K562 (cell line): ENCODE results near the gene AGPAT3. TPM values are rescaled to one million over a fixed set of nuclear protein-coding genes. Genes with fewer than 3 reads are reported as not detected.

ENCODE experiments used
- EGR1 ChIP-seq: fragments of 450-650 bp; conservative IDR thresholded peaks from 2 replicates; pipeline ENCODE4 v1.6.1; 2017; ENCODE audit warnings: mild to moderate bottlenecking
- ETV1 ChIP-seq: fragments of 450-650 bp; conservative IDR thresholded peaks from 2 replicates; pipeline ENCODE4 v1.6.1; 2016; ENCODE audit warnings: missing genetic modification characterization, control low read depth, low read depth, missing compliant biosample characterization
- HDAC1 ChIP-seq, 2 experiments: fragments of 450-650 bp; IDR thresholded peaks; 2 replicates each; pipeline ENCODE4 v1.6.1; 2016 to 2017; ENCODE audit warnings: inconsistent platforms in 1 of 2, mild to moderate bottlenecking in 1 of 2, moderate library complexity in 1 of 2
- MYNN ChIP-seq, 2 experiments: sonication (generic); formaldehyde crosslinking in 1 of 2; IDR thresholded peaks; 2 replicates each; pipeline versions ENCODE4 v1.5.0 to v1.6.1; 2016 to 2020; ENCODE audit warnings: antibody characterized with exemption in 1 of 2, missing genetic modification reagents in 1 of 2
- POLR2G ChIP-seq: fragments of 200-400 bp; formaldehyde crosslinking; IDR thresholded peaks from 2 replicates; pipeline ENCODE4 v1.6.1; 2017; ENCODE audit warnings: low read depth, mild to moderate bottlenecking, antibody characterized with exemption, low read length, moderate library complexity
- TEAD4 ChIP-seq, 2 experiments: sonication (generic) in 1 of 2; formaldehyde crosslinking in 1 of 2; IDR thresholded peaks; 2 replicates each; pipeline versions ENCODE4 v1.6.1 to v1.8.0; 2012 to 2022; ENCODE audit warnings: borderline replicate concordance in 1 of 2, inconsistent platforms in 1 of 2, low read length in 1 of 2, mild to moderate bottlenecking in 1 of 2, missing genetic modification reagents in 1 of 2
- ZNF133 ChIP-seq: fragments of 250-450 bp; sonication (Bioruptor Pico); IDR thresholded peaks from 2 replicates; pipeline ENCODE4 v1.4.0; 2020; ENCODE audit warnings: mild to moderate bottlenecking
- ZNF699 ChIP-seq: fragments of 250-450 bp; sonication (Bioruptor Pico); IDR thresholded peaks from 2 replicates; pipeline ENCODE4 v1.8.0; 2021; ENCODE audit warnings: mild to moderate bottlenecking, moderate library complexity; ENCODE audit not compliant: insufficient replicate concordance
- polyA plus RNA-seq, 8 experiments: library from polyadenylated mRNA; depleted of rRNA in 4 of 8; stranded (reverse) in 5 of 8; unstranded in 3 of 8; fragments of >200 nt; fragmentation: Nextera tagmentation in 2 of 8; fragmentation: Illumina TruSeq in 1 of 8; extraction: Ambion mirVana in 2 of 8; extraction: Trizol in 1 of 8; gene quantifications; 2 replicates each; pipeline versions ENCODE4 v1.2.1 to v1.2.3, GENCODE V29; 2011 to 2014; ENCODE audit warnings: inconsistent platforms in 1 of 8, missing spikeins in 1 of 8
- total RNA-seq, 7 experiments: library from RNA; depleted of rRNA in 6 of 7; stranded (reverse); fragments of >200 nt in 6 of 7; fragmentation: Illumina TruSeq in 2 of 7; extraction: Trizol in 2 of 7; gene quantifications; 2 replicates each; pipeline versions ENCODE4 v1.2.1 to v1.2.3, GENCODE V29; 2011 to 2021; ENCODE audit warnings: low replicate concordance in 1 of 7
- TF ChIP-seq, protein P1 (sequence below), 3 experiments: IDR thresholded peaks in 2 of 3; conservative IDR thresholded peaks in 1 of 3; 2 replicates each; pipeline ENCODE4 v1.5.1; 2011 to 2012; ENCODE audit warnings: low read length in 3 of 3, mild to moderate bottlenecking in 3 of 3, control low read depth in 2 of 3, improper control_type of control experiment in 1 of 3, inconsistent platforms in 1 of 3, low read depth in 1 of 3, mixed read lengths in 1 of 3, moderate library complexity in 1 of 3; ENCODE audit not compliant: insufficient read depth in 2 of 3
- TF ChIP-seq, protein P2 (sequence below), 2 experiments: fragments of 450-650 bp; IDR thresholded peaks; 2 replicates each; pipeline ENCODE4 v1.6.1; 2016

AGPAT3 gene
- total and polyA plus RNA-seq, 9 of the 15 experiments (the other 6 are each of a cell fraction or from before 2014, with no cell fraction given): 1.5 to 88.4 (median 35.7) TPM

DNA sequence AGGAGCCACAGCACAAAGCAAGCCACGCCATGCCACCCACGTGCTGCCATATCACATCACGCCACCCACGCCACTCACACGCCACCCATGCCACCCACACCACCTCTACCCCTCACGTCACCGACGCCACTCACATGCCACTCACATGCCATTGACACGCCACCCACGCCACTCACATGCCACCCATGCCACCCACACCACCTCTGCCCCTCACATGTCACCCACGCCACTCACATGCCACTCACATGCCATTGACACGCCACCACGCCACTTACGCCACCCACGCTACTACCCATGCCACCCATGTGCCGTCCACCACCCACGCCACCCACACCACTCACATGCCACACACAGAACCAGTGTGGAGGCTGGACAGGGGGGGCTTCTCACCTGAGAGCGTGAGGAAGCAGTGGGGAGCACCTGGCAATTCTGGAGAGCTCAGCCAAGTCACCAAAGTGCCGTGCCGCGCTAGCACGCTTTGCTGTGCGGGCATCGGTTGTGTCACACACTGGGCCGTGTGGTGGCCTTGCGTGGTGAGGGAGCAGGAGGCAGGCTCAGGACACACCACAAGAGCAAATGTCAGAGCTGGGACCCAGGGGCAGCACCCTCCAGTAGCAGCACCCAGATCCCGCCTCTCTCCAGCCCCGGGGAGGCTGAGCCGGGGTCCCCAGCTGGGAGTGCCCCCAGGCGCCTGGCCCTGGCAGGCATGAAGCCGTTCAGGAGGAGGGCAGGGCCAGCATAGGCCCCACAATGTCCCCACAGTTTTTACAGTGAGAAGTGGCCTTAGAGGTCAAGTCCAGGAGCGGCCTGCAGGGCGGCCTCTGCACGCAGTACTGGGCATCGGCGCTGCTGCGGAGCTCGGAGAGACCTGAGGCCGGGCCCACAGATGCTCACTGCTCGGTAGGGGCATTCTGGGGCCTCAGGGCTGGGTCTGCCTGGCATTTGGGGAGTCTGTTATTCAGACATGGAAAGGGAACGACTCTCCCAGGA is 70.0 kb downstream of the AGPAT3 start (continued):
- TF ChIP-seq TEAD4 (IDR thresholded peaks at IDR 0.05; ENCODE audit: low read length): no peak
- TF ChIP-seq TEAD4 (CRISPR knock-in tag; IDR thresholded peaks at IDR 0.05; ENCODE audit: borderline replicate concordance): no peak
- peak; percentile 46; the same call in 1 of the 2 replicates for TF ChIP-seq EGR1
- TF ChIP-seq ZNF133: no peak
- TF ChIP-seq ETV1 (tag): no peak
- TF ChIP-seq, protein P1, sequence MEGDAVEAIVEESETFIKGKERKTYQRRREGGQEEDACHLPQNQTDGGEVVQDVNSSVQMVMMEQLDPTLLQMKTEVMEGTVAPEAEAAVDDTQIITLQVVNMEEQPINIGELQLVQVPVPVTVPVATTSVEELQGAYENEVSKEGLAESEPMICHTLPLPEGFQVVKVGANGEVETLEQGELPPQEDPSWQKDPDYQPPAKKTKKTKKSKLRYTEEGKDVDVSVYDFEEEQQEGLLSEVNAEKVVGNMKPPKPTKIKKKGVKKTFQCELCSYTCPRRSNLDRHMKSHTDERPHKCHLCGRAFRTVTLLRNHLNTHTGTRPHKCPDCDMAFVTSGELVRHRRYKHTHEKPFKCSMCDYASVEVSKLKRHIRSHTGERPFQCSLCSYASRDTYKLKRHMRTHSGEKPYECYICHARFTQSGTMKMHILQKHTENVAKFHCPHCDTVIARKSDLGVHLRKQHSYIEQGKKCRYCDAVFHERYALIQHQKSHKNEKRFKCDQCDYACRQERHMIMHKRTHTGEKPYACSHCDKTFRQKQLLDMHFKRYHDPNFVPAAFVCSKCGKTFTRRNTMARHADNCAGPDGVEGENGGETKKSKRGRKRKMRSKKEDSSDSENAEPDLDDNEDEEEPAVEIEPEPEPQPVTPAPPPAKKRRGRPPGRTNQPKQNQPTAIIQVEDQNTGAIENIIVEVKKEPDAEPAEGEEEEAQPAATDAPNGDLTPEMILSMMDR (IDR thresholded peaks at IDR 0.05 in 2 of 3, conservative IDR thresholded peaks at IDR 0.05 in 1 of 3; ENCODE audit: insufficient read depth in 2 of 3, low read depth in 1 of 3, low read length in 3 of 3): peak in 1 of 3 experiments; percentile 32; a peak in 1 of 6 replicates
- TF ChIP-seq ZNF699 (CRISPR knock-in tag): no peak
- TF ChIP-seq MYNN (IDR thresholded peaks at IDR 0.05): 0 out of 2 replicates have a peak, but pooled peaks have one; percentile 64
- TF ChIP-seq MYNN (CRISPR knock-in tag; IDR thresholded peaks at IDR 0.05): no peak
- TF ChIP-seq, protein P2, sequence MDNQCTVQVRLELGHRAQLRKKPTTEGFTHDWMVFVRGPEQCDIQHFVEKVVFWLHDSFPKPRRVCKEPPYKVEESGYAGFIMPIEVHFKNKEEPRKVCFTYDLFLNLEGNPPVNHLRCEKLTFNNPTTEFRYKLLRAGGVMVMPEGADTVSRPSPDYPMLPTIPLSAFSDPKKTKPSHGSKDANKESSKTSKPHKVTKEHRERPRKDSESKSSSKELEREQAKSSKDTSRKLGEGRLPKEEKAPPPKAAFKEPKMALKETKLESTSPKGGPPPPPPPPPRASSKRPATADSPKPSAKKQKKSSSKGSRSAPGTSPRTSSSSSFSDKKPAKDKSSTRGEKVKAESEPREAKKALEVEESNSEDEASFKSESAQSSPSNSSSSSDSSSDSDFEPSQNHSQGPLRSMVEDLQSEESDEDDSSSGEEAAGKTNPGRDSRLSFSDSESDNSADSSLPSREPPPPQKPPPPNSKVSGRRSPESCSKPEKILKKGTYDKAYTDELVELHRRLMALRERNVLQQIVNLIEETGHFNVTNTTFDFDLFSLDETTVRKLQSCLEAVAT (IDR thresholded peaks at IDR 0.05): peak in 1 of 2 experiments; percentile 37; a peak in 1 of 4 replicates
- peak; percentile 58 for TF ChIP-seq POLR2G
- 0 out of 4 replicates have a peak, but pooled peaks of 1 of the 2 experiments have one; percentile 40 for TF ChIP-seq HDAC1 (IDR thresholded peaks at IDR 0.05)
